H1 (cell line): ENCODE data around the gene RAB30. TPM values are rescaled to one million over a fixed set of nuclear protein-coding genes. Genes with fewer than 3 reads are reported as not detected.

Experiments used
- CTCF ChIA-PET: fragments of 300-600 bp; sonication (Branson Sonifier 250); formaldehyde crosslinking; loops from one replicate; lab custom pipeline; 2021; ENCODE audit not compliant: partially characterized antibody; lab: Charles Lee
- POLR2A ChIA-PET: fragments of 300-600 bp; sonication (Branson Sonifier 250); formaldehyde crosslinking; loops from one replicate; lab custom pipeline; 2021; ENCODE audit warnings: inconsistent platforms; ENCODE audit not compliant: partially characterized antibody; lab: Charles Lee
- DNase-seq, 2 experiments: peaks; one replicate each; pipeline versions ENCODE4 v3.0.0 to v3.0.0-alpha.2; 2010 to 2022; ENCODE audit warnings: low spot score in 2 of 2, low read depth in 1 of 2, mixed read lengths in 1 of 2
- FAIRE-seq: peaks from 2 replicates; lab custom pipeline; 2011; peaks lifted over from hg19 to GRCh38; lab: Jason Lieb, UNC
- H2AFZ ChIP-seq: 2 replicates; pipeline ENCODE4 v1.8.1; 2012; ENCODE audit warnings: low read length, inconsistent platforms
- H2AK5ac ChIP-seq: 2 replicates; pipeline ENCODE4 v1.6.1; 2013; ENCODE audit warnings: low read depth, low read length
- H2BK120ac ChIP-seq: replicated peaks from 2 replicates; pipeline ENCODE3; 2013; ENCODE audit warnings: low read depth, low read length, inconsistent platforms
- H2BK12ac ChIP-seq: 2 replicates; pipeline ENCODE4 v1.6.1; 2013; ENCODE audit warnings: low read depth, low read length
- H2BK15ac ChIP-seq: 2 replicates; pipeline ENCODE4 v1.6.1; 2013; ENCODE audit warnings: low read length
- H2BK20ac ChIP-seq: 2 replicates; pipeline ENCODE4 v1.6.1; 2013; ENCODE audit warnings: low read length
- H2BK5ac ChIP-seq: 2 replicates; pipeline ENCODE4 v1.6.1; 2013; ENCODE audit warnings: low read depth, low read length
- H3K14ac ChIP-seq: 2 replicates; pipeline ENCODE4 v1.6.1; 2013; ENCODE audit warnings: inconsistent platforms; ENCODE audit not compliant: insufficient read length
- H3K18ac ChIP-seq: 2 replicates; pipeline ENCODE4 v1.6.1; 2013; ENCODE audit warnings: low read length; ENCODE audit errors: extremely low read depth
- H3K23ac ChIP-seq: 2 replicates; pipeline ENCODE4 v1.6.1; 2013; ENCODE audit warnings: inconsistent platforms; ENCODE audit not compliant: insufficient read length
- H3K23me2 ChIP-seq: 2 replicates; pipeline ENCODE4 v1.6.1; 2013; ENCODE audit warnings: low read depth, low read length
- H3K27ac ChIP-seq: 2 replicates; pipeline ENCODE4 v1.6.1; 2011; ENCODE audit warnings: low read depth, low read length, inconsistent platforms
- H3K27me3 ChIP-seq, 4 experiments: replicated peaks in 1 of 4; 1 replicate in 1 of 4; 2 replicates in 3 of 4; pipeline versions ENCODE4 v1.6.1 to v1.8.1; 2011 to 2013; ENCODE audit warnings: low read length in 3 of 4, mild to moderate bottlenecking in 3 of 4, inconsistent platforms in 2 of 4, mixed read lengths in 2 of 4, moderate library complexity in 1 of 4; ENCODE audit not compliant: control insufficient read depth in 3 of 4, insufficient read depth in 3 of 4; ENCODE audit errors: extremely low read depth in 1 of 4
- H3K36me3 ChIP-seq, 4 experiments: 2 replicates each; pipeline versions ENCODE4 v1.6.1 to v1.8.1; 2011 to 2013; ENCODE audit warnings: mild to moderate bottlenecking in 4 of 4, low read length in 3 of 4, moderate library complexity in 2 of 4, control low read depth in 1 of 4, inconsistent platforms in 1 of 4; ENCODE audit not compliant: insufficient read depth in 4 of 4, control insufficient read depth in 2 of 4
- H3K4ac ChIP-seq: replicated peaks from 2 replicates; pipeline ENCODE3; 2013; ENCODE audit warnings: low read length, low read depth, mixed read lengths, inconsistent platforms; ENCODE audit not compliant: insufficient read length
- H3K4me1 ChIP-seq, 4 experiments: replicated peaks in 1 of 4; 1 replicate in 1 of 4; 2 replicates in 3 of 4; pipeline versions ENCODE4 v1.6.1 to v1.8.1; 2011 to 2013; ENCODE audit warnings: low read length in 3 of 4, inconsistent platforms in 2 of 4, mixed read lengths in 1 of 4; ENCODE audit not compliant: insufficient read depth in 4 of 4, control insufficient read depth in 3 of 4
- H3K4me2 ChIP-seq, 2 experiments: 2 replicates each; pipeline versions ENCODE4 v1.6.1 to v1.8.1; 2011 to 2013; ENCODE audit warnings: low read depth in 2 of 2, low read length in 2 of 2, control low read depth in 1 of 2, inconsistent platforms in 1 of 2, mild to moderate bottlenecking in 1 of 2; ENCODE audit not compliant: insufficient read depth in 1 of 2
- H3K4me3 ChIP-seq, 4 experiments: fragments of 200-600, 300-600 bp in 1 of 4; sonication (generic), shearing (Covaris generic), sonication (Bioruptor Twin) in 1 of 4; 2 replicates each; pipeline versions ENCODE4 v1.5.1 to v1.8.1; 2011 to 2016; ENCODE audit warnings: low read length in 4 of 4, low read depth in 3 of 4, control low read depth in 2 of 4, inconsistent platforms in 2 of 4, mild to moderate bottlenecking in 2 of 4, mixed read lengths in 1 of 4, moderate library complexity in 1 of 4; ENCODE audit not compliant: insufficient read depth in 2 of 4; ENCODE audit errors: extremely low read depth in 1 of 4
- H3K56ac ChIP-seq: replicated peaks from 2 replicates; pipeline ENCODE3; 2013; ENCODE audit warnings: low read depth, mild to moderate bottlenecking, mixed read lengths, low read length, inconsistent platforms; ENCODE audit not compliant: insufficient read length
- H3K79me1 ChIP-seq: 2 replicates; pipeline ENCODE4 v1.6.1; 2013; ENCODE audit warnings: low read depth, low read length, control low read depth
- H3K79me2 ChIP-seq, 2 experiments: 2 replicates each; pipeline versions ENCODE4 v1.6.1 to v1.8.1; 2012 to 2013; ENCODE audit warnings: low read length in 2 of 2, mild to moderate bottlenecking in 2 of 2, inconsistent platforms in 1 of 2; ENCODE audit not compliant: insufficient read depth in 2 of 2, control insufficient read depth in 1 of 2
- H3K9ac ChIP-seq, 4 experiments: replicated peaks in 1 of 4; 1 replicate in 1 of 4; 2 replicates in 3 of 4; pipeline versions ENCODE4 v1.6.1 to v1.8.1; 2011 to 2013; ENCODE audit warnings: low read depth in 3 of 4, low read length in 3 of 4, control low read depth in 2 of 4, mild to moderate bottlenecking in 2 of 4, moderate library complexity in 2 of 4, inconsistent platforms in 1 of 4; ENCODE audit errors: extremely low read depth in 1 of 4
- H3K9me3 ChIP-seq, 2 experiments: 2 replicates each; pipeline versions ENCODE4 v1.6.1 to v1.8.1; 2012 to 2013; ENCODE audit warnings: mild to moderate bottlenecking in 2 of 2, moderate library complexity in 2 of 2, control low read depth in 1 of 2, inconsistent platforms in 1 of 2, low read depth in 1 of 2, low read length in 1 of 2, mixed read lengths in 1 of 2; ENCODE audit not compliant: insufficient read depth in 2 of 2
- H4K20me1 ChIP-seq, 2 experiments: replicated peaks in 1 of 2; 2 replicates each; pipeline versions ENCODE3 to v1.8.1; 2011 to 2013; ENCODE audit warnings: inconsistent platforms in 2 of 2, low read length in 2 of 2, mild to moderate bottlenecking in 1 of 2; ENCODE audit not compliant: insufficient read depth in 2 of 2, control insufficient read depth in 1 of 2
- H4K5ac ChIP-seq: 2 replicates; pipeline ENCODE4 v1.6.1; 2013; ENCODE audit warnings: low read length, low read depth, mixed read lengths, inconsistent platforms; ENCODE audit not compliant: insufficient read length
- H4K8ac ChIP-seq: 2 replicates; pipeline ENCODE4 v1.8.0; 2013; ENCODE audit warnings: mild to moderate bottlenecking, moderate library complexity, low read length, inconsistent platforms; ENCODE audit not compliant: insufficient read depth; ENCODE audit errors: extremely low read depth
- H4K91ac ChIP-seq: replicated peaks from 2 replicates; pipeline ENCODE3; 2013; ENCODE audit warnings: low read length, mixed read lengths, inconsistent platforms; ENCODE audit not compliant: insufficient read length
- BACH1 ChIP-seq: IDR thresholded peaks from 2 replicates; pipeline ENCODE4 v1.6.1; 2012; ENCODE audit warnings: low read length, improper control_type of control experiment
- BRCA1 ChIP-seq: IDR thresholded peaks from 2 replicates; pipeline ENCODE4 v1.6.1; 2012; ENCODE audit warnings: low read depth, low read length, improper control_type of control experiment
- CTBP2 ChIP-seq: IDR thresholded peaks from 2 replicates; pipeline ENCODE4 v1.7.0; 2011; ENCODE audit warnings: borderline replicate concordance, mild to moderate bottlenecking, moderate library complexity, mixed read lengths, low read length; ENCODE audit not compliant: insufficient read depth, insufficient read length
- KDM4A ChIP-seq: IDR thresholded peaks from one replicate; pipeline ENCODE4 v1.7.1; 2012; ENCODE audit warnings: low read depth, mild to moderate bottlenecking, moderate library complexity, low read length, inconsistent platforms; ENCODE audit not compliant: severe bottlenecking
- MAFK ChIP-seq: IDR thresholded peaks from 2 replicates; pipeline ENCODE4 v1.6.1; 2012; ENCODE audit warnings: low read depth, mild to moderate bottlenecking, improper control_type of control experiment, low read length
- NANOG ChIP-seq: IDR thresholded peaks from 2 replicates; pipeline ENCODE4 v1.6.1; 2011; ENCODE audit warnings: low read length, low read depth, mild to moderate bottlenecking, inconsistent platforms; ENCODE audit not compliant: insufficient read depth, poor library complexity, severe bottlenecking
- POLR2A ChIP-seq, 2 experiments: IDR thresholded peaks; 1 replicate in 1 of 2; 2 replicates in 1 of 2; pipeline ENCODE4 v1.6.1; 2011; ENCODE audit warnings: low read depth in 2 of 2, low read length in 2 of 2, mild to moderate bottlenecking in 2 of 2; ENCODE audit errors: control extremely low read depth in 1 of 2
- RBBP5 ChIP-seq: IDR thresholded peaks from 2 replicates; pipeline ENCODE4 v1.7.1; 2012; ENCODE audit warnings: low read depth, mild to moderate bottlenecking, inconsistent platforms, low read length, moderate library complexity, borderline replicate concordance
- SAP30 ChIP-seq: fragments of 300-600 bp; sonication (generic); IDR thresholded peaks from 2 replicates; pipeline ENCODE4 v1.7.1; 2012; ENCODE audit warnings: low read length, moderate library complexity, mild to moderate bottlenecking, inconsistent platforms; ENCODE audit not compliant: insufficient read depth, insufficient replicate concordance
- SIRT6 ChIP-seq: IDR thresholded peaks from one replicate; pipeline ENCODE4 v1.7.1; 2012; ENCODE audit warnings: low read length, inconsistent platforms
- SIX5 ChIP-seq: IDR thresholded peaks from 2 replicates; pipeline ENCODE4 v1.6.1; 2011; ENCODE audit warnings: mild to moderate bottlenecking, low read depth, low read length
- SUZ12 ChIP-seq: fragments of 200-600 bp; sonication (generic); IDR thresholded peaks from 2 replicates; pipeline ENCODE4 v1.6.1; 2012; ENCODE audit warnings: mild to moderate bottlenecking, inconsistent platforms, low read length, moderate library complexity, mixed read lengths
- TAF7 ChIP-seq: optimal IDR thresholded peaks from 2 replicates; pipeline ENCODE3; 2011; ENCODE audit warnings: low read depth, mild to moderate bottlenecking, inconsistent platforms, low read length, moderate library complexity, borderline replicate concordance
- YY1 ChIP-seq: IDR thresholded peaks from 2 replicates; pipeline ENCODE4 v1.6.1; 2011; ENCODE audit warnings: low read depth, mild to moderate bottlenecking, low read length
- WGBS, 2 experiments: shearing (Covaris generic) in 1 of 2; methylation state at CpG; one replicate each; pipeline versions ENCODE4 v1.1.6 to v1.1.7; 2013 to 2015; ENCODE audit warnings: low lambda C conversion rate in 2 of 2, mixed read lengths in 2 of 2, inconsistent platforms in 1 of 2, low coverage in 1 of 2, missing lambda C conversion rate in 1 of 2; ENCODE audit not compliant: insufficient replicate concordance in 2 of 2, insufficient coverage in 1 of 2, insufficient read length in 1 of 2; ENCODE audit errors: extremely low coverage in 1 of 2, missing lambda C conversion rate in 1 of 2; 5-methylcytosine and 5-hydroxymethylcytosine counted together
- polyA plus RNA-seq, 7 experiments: library from polyadenylated mRNA; depleted of rRNA in 3 of 7; stranded (reverse) in 5 of 7; unstranded in 2 of 7; fragments of >200 nt in 5 of 7; fragments of 200-250 nt in 2 of 7; gene quantifications; 1 replicate in 5 of 7; 2 replicates in 1 of 7; 4 replicates in 1 of 7; pipeline versions ENCODE4 v1.2.1 to v1.2.3, GENCODE V29; 2011 to 2013; ENCODE audit warnings: missing spikeins in 2 of 7, mixed read lengths in 2 of 7
- total RNA-seq: library from RNA; stranded (reverse); fragmentation: NEBNext Ultra II Directional; extraction: Animal tissue kit (Norgen Biotek cat#: 25700); gene quantifications from 2 replicates; pipeline ENCODE4 v1.2.1, GENCODE V29; 2021

RAB30 gene
- total and polyA plus RNA-seq, 2 of the 8 experiments (the other 6 are each of a cell fraction or from before 2014, with no cell fraction given) = 1.6 to 11.7 TPM

DNA sequence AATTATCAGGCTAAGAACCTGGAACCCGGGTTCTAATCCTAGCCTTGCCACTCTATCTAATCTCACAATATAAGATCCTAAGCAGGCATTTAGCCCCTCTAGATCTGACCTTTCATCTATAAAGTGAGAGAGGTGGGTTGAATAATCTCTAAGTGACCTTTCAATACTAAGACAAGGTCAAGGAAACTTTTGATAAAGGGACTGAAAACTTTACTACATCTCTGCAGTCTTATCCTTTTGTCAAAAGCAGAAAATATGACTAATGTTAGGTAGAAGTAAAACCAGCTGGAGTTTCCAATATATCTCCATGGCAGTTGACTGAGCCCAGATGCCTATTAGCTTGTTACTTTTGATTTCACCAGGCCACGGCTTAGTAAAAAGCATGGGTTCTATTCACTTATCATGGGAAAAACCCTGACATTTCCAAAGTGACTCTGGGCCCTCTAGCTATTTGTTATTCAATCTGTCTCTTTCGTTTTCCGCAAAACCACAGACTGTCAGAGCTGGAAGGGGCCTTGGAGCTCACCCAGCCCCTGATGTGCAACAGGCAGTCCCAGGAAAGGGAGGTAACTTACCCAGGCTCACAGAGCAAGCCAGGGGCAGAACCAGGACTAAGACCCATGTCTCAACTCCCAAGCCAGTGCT, 75.8 kb downstream of the RAB30 start:
- no peaks in the 10 kb centered on the region for H3K9me3 ChIP-seq
- H3K4me3 ChIP-seq = no peak overlapping the region
- POLR2A ChIA-PET = interaction anchor here (1.2 kb wide), 1 partner anchor 12 kb away, joined by 4 read pairs; no protein-coding TSS in a partner anchor
- no peak overlapping the region for H3K23ac ChIP-seq
- no peaks in the 10 kb centered on the region for H3K36me3 ChIP-seq
- no peak overlapping the region for H2BK12ac ChIP-seq
- no peak overlapping the region for H2BK15ac ChIP-seq
- no peak overlapping the region for H2AK5ac ChIP-seq
- H3K18ac ChIP-seq = no peak overlapping the region
- no peak overlapping the region for H3K4me2 ChIP-seq
- H2AFZ ChIP-seq = no peak overlapping the region
- no peak overlapping the region for H3K14ac ChIP-seq
- H3K79me2 ChIP-seq = no peaks in the 10 kb centered on the region
- H4K20me1 ChIP-seq = no peaks in the 10 kb centered on the region
- H4K91ac ChIP-seq = no peak overlapping the region
- no peak overlapping the region for H3K4ac ChIP-seq
- H3K4me1 ChIP-seq = no peaks in the 10 kb centered on the region
- H4K5ac ChIP-seq = no peak overlapping the region
- H2BK20ac ChIP-seq = no peak overlapping the region
- H3K79me1 ChIP-seq = no peaks in the 10 kb centered on the region
- CTCF ChIA-PET = interaction anchor here (0.9 to 1.6 kb wide), 2 partner anchors 24 to 245 kb away, joined by 4 read pairs; no protein-coding TSS in a partner anchor
- FAIRE-seq = no peak
- no peaks in the 10 kb centered on the region for H3K27me3 ChIP-seq
- no peak overlapping the region for H2BK120ac ChIP-seq
- WGBS, 2 experiments = 78% methylated on average over 4 of the region's 4 CpGs; no CpG with 5 or more reads in 1 of the 2 experiments
- H4K8ac ChIP-seq = no peak overlapping the region
- no peak overlapping the region for H3K27ac ChIP-seq
- peaks cover 2% of the 10 kb centered on the region; the same call in 1 of the 2 replicates for H3K23me2 ChIP-seq
- H2BK5ac ChIP-seq = no peak overlapping the region
- H3K9ac ChIP-seq = no peak overlapping the region
- no peak overlapping the region for H3K56ac ChIP-seq
- DNase-seq = no peak
- TF ChIP-seq BRCA1 (no peak), KDM4A (no peak), SIX5 (no peak), SAP30 (no peak), POLR2A (IDR thresholded peaks at IDR 0.05; ENCODE audit: control extremely low read depth in 1 of 2, low read depth in 2 of 2, low read length in 2 of 2) (no peak), SIRT6 (no peak), CTBP2 (no peak), TAF7 (no peak), YY1 (no peak), SUZ12 (no peak), NANOG (no peak), BACH1 (no peak), RBBP5 (no peak), MAFK (no peak)
